Measurements from ENCODE around the gene RBM18. TPM values are rescaled to one million over a fixed set of nuclear protein-coding genes. Genes with fewer than 3 reads are reported as not detected.

The RBM18 gene
- total and polyA plus RNA-seq, 2 of the 4 experiments (the other 2 are of a cell fraction): 8.4 to 15.6 TPM

GRCh38 chr9:122281368-122281767 is 16.7 kb upstream of the RBM18 start:
- Histone ChIP-seq H3K4ac (ENCODE audit: low read depth, low read length) (no peak overlapping the region), H3K79me1 (ENCODE audit: low read depth in 1 of 2, low read length in 2 of 2) (peaks cover 15 to 32% of the 10 kb centered on the region in 2 experiments), H3K18ac (ENCODE audit: low read depth, low read length) (no peak overlapping the region), H3K14ac (replicated peaks; ENCODE audit: low read depth, low read length) (no peak overlapping the region), H4K91ac (ENCODE audit: insufficient read depth, low read depth, low read length) (no peak overlapping the region), H3K4me1 (ENCODE audit: control insufficient read depth, insufficient read depth, low read length) (peaks cover 3% of the 10 kb centered on the region; the same call in 1 of the 2 replicates), H2BK5ac (ENCODE audit: low read depth, low read length, poor library complexity, severe bottlenecking) (no peak overlapping the region), H3K56ac (ENCODE audit: extremely low read depth, insufficient read depth, low read length) (no peak overlapping the region), H2BK20ac (ENCODE audit: low read depth, low read length) (no peak overlapping the region), H2BK120ac (ENCODE audit: low read depth, low read length) (no peak overlapping the region), H2AK5ac (ENCODE audit: low read depth, low read length) (no peak overlapping the region), H2AFZ (replicated peaks; ENCODE audit: low read length, poor library complexity) (no peak overlapping the region), H3K36me3 (ENCODE audit: control insufficient read depth, insufficient read depth, low read length) (peaks cover 16% of the 10 kb centered on the region), H3K9me3 (ENCODE audit: control insufficient read depth, insufficient read depth, low read length) (peaks cover 7% of the 10 kb centered on the region), H3K9ac (ENCODE audit: low read depth, low read length) (no peak overlapping the region), H4K8ac (ENCODE audit: low read depth in 2 of 2, low read length in 2 of 2) (no peak overlapping the region), H3K4me3 (ENCODE audit: insufficient read depth, low read depth, low read length) (no peak overlapping the region), H2BK15ac (ENCODE audit: low read depth, low read length) (no peak overlapping the region), H3K23ac (ENCODE audit: low read depth, low read length) (no peak overlapping the region), H4K20me1 (ENCODE audit: insufficient read depth, low read length) (no peaks in the 10 kb centered on the region), H3K27ac (ENCODE audit: insufficient read depth, low read length) (no peak overlapping the region), H3K4me2 (ENCODE audit: low read depth, low read length) (no peak overlapping the region; the same call in 1 of the 2 replicates), H3K27me3 (ENCODE audit: control insufficient read depth, insufficient read depth, low read length) (no peaks in the 10 kb centered on the region), H3K9me1 (ENCODE audit: insufficient read depth, low read length) (no peaks in the 10 kb centered on the region), H4K5ac (ENCODE audit: low read depth, low read length) (no peak overlapping the region), H2AK9ac (replicated peaks; ENCODE audit: low read depth, low read length, poor library complexity) (no peak overlapping the region)
- no TSS peak for BruUV-seq (replicated peaks)
- no CpG with 5 or more reads among the region's 5 CpGs for WGBS, 2 experiments (ENCODE audit: extremely low coverage in 2 of 2, insufficient read length in 1 of 2)
- ChIA-PET CTCF (no interaction called here), POLR2A (ENCODE audit: unreplicated experiment) (no interaction called here)
- in situ Hi-C loops (cut with MboI; ENCODE audit: low sequenced_read_pairs): no loop called here
- dilution Hi-C loops (cut with HindIII; ENCODE audit: low sequenced_read_pairs, unreplicated experiment): no loop called here
- intact Hi-C loops (cut with micrococcal nuclease): no loop called here
- no peak for TF ChIP-seq USF2 (IDR thresholded peaks at IDR 0.05; ENCODE audit: low read depth, low read length)
- no peak for TF ChIP-seq FOS (IDR thresholded peaks at IDR 0.05; ENCODE audit: low read depth, low read length)
- no peak for TF ChIP-seq CTCF (conservative IDR thresholded peaks at IDR 0.05; ENCODE audit: low read depth, low read length)
- TF ChIP-seq MAZ (IDR thresholded peaks at IDR 0.05; ENCODE audit: borderline replicate concordance, low read depth, low read length): no peak
- TF ChIP-seq POLR2A (IDR thresholded peaks at IDR 0.05; ENCODE audit: low read depth, low read length): no peak
- no peak for TF ChIP-seq BHLHE40 (IDR thresholded peaks at IDR 0.05; ENCODE audit: low read depth, low read length)
- TF ChIP-seq CEBPB (IDR thresholded peaks at IDR 0.05; ENCODE audit: low read depth, low read length): no peak
- TF ChIP-seq RAD21 (IDR thresholded peaks at IDR 0.05; ENCODE audit: low read length): no peak
- no peak for ATAC-seq (ENCODE audit: low read depth)
- DNase-seq: no peak

Data from IMR-90 (cell line).